ENCODE results near the gene MYRIP.
"Not testable (repeated sequence)": the region's sequence is repeated elsewhere in the genome, so short reads cannot be mapped to it uniquely, and the experiment has no call there.

Gene MYRIP

GRCh38 chr3:40118091-40118490 lies 308.7 kb downstream of the MYRIP start:
- Histone ChIP-seq H3K4me3 (no peak overlapping the region), H4K20me1 (no peaks in the 10 kb centered on the region), H3K9me3 (replicated peaks in 1 of 11) (no peaks in the 10 kb centered on the region), H3K9ac (no peak overlapping the region), H3K4me2 (no peak overlapping the region), H3K27me3 (no peaks in the 10 kb centered on the region), H3K36me3 (no peaks in the 10 kb centered on the region), H3K4me1 (peaks cover 9 to 15% (median 13%) of the 10 kb centered on the region in 10 experiments; a peak in 19 of 20 replicates), H3K27ac (no peak overlapping the region)
- no peak for TF ChIP-seq Cebpa-rat (IDR thresholded peaks at IDR 0.05)

- Histone ChIP-seq H3K36me3 (no peaks in the 10 kb centered on the region), H3K4me1 (peaks cover 9 to 15% (median 13%) of the 10 kb centered on the region in 10 experiments; a peak in 19 of 20 replicates), H3K27ac (peak overlapping the region in 3 of 11 experiments; percentile 21 to 46 (median 24); a peak in 3 of 22 replicates), H3K4me3 (no peak overlapping the region), H4K20me1 (no peaks in the 10 kb centered on the region), H3K9me3 (replicated peaks in 1 of 11) (no peaks in the 10 kb centered on the region), H3K27me3 (no peaks in the 10 kb centered on the region), H3K9ac (no peak overlapping the region), H3K4me2 (peak overlapping the region in 10 of 11 experiments; percentile 25 to 72 (median 50); a peak in 20 of 22 replicates)
- TF ChIP-seq Cebpa-rat (IDR thresholded peaks at IDR 0.05): no peak
Measured at GRCh38 chr3:40120067-40120692, 310.8 kb downstream of the MYRIP start.

GRCh38 chr3:40120806-40121205 lies 311.4 kb downstream of the MYRIP start:
- no peaks in the 10 kb centered on the region for H3K27me3 ChIP-seq
- H3K27ac ChIP-seq: peak overlapping the region in 3 of 11 experiments; percentile 21 to 46 (median 24); a peak in 1 of 22 replicates
- no peaks in the 10 kb centered on the region for H3K36me3 ChIP-seq
- H3K4me1 ChIP-seq: peaks cover 9 to 15% (median 13%) of the 10 kb centered on the region in 10 experiments; a peak in 19 of 20 replicates
- H3K9ac ChIP-seq: no peak overlapping the region
- H3K4me3 ChIP-seq: no peak overlapping the region
- no peak for TF ChIP-seq Cebpa-rat (IDR thresholded peaks at IDR 0.05)
- no peaks in the 10 kb centered on the region for H4K20me1 ChIP-seq
- H3K9me3 ChIP-seq (replicated peaks in 1 of 11): no peaks in the 10 kb centered on the region
- H3K4me2 ChIP-seq: peak overlapping the region; percentile 25 to 72 (median 46); a peak in 21 of 22 replicates

GRCh38 chr3:40124918-40125317 lies 315.5 kb downstream of the MYRIP start:
- Histone ChIP-seq H3K4me3 (no peak overlapping the region), H3K27ac (no peak overlapping the region)

GRCh38 chr3:40128166-40128565 lies 318.8 kb downstream of the MYRIP start:
- H3K27ac ChIP-seq: no peak overlapping the region

More at GRCh38 chr3:40124918-40125317, 315.5 kb downstream of the MYRIP start:
- Histone ChIP-seq H4K20me1 (no peaks in the 10 kb centered on the region), H3K4me1 (peaks cover 18 to 30% (median 28%) of the 10 kb centered on the region in 10 experiments), H3K9me3 (replicated peaks in 1 of 11) (no peaks in the 10 kb centered on the region), H3K9ac (no peak overlapping the region), H3K27me3 (no peaks in the 10 kb centered on the region), H3K4me2 (no peak overlapping the region), H3K36me3 (no peaks in the 10 kb centered on the region)
- TF ChIP-seq Cebpa-rat (IDR thresholded peaks at IDR 0.05): no peak

GRCh38 chr3:40129510-40129909 lies 320.1 kb downstream of the MYRIP start:
- no peak overlapping the region for H3K9ac ChIP-seq
- H3K4me2 ChIP-seq: no peak overlapping the region
- no peak overlapping the region for H3K27ac ChIP-seq
- no peak overlapping the region for H3K4me3 ChIP-seq
- H3K4me1 ChIP-seq: peaks cover 9 to 17% (median 14%) of the 10 kb centered on the region in 10 experiments
- no peaks in the 10 kb centered on the region for H3K36me3 ChIP-seq
- TF ChIP-seq Cebpa-rat (IDR thresholded peaks at IDR 0.05): no peak
- no peaks in the 10 kb centered on the region for H3K27me3 ChIP-seq
- no peaks in the 10 kb centered on the region for H4K20me1 ChIP-seq
- peaks cover 19 to 32% (median 25%) of the 10 kb centered on the region in 11 experiments for H3K9me3 ChIP-seq (replicated peaks in 1 of 11)

More at GRCh38 chr3:40128166-40128565, 318.8 kb downstream of the MYRIP start:
- H3K4me3 ChIP-seq: no peak overlapping the region
- peaks cover 9 to 17% (median 14%) of the 10 kb centered on the region in 10 experiments for H3K4me1 ChIP-seq
- H3K9ac ChIP-seq: no peak overlapping the region
- H3K27me3 ChIP-seq: no peaks in the 10 kb centered on the region
- no peaks in the 10 kb centered on the region for H3K36me3 ChIP-seq
- no peaks in the 10 kb centered on the region for H4K20me1 ChIP-seq
- peaks cover 6 to 19% (median 13%) of the 10 kb centered on the region in 11 experiments; a peak in 20 of 22 replicates for H3K9me3 ChIP-seq (replicated peaks in 1 of 11)
- peak overlapping the region; percentile 40 to 80 (median 61) for H3K4me2 ChIP-seq
- no peak for TF ChIP-seq Cebpa-rat (IDR thresholded peaks at IDR 0.05)

GRCh38 chr3:40129981-40130380 lies 320.6 kb downstream of the MYRIP start:
- Histone ChIP-seq H3K4me3 (no peak overlapping the region), H3K9me3 (replicated peaks in 1 of 11) (peaks cover 19 to 37% (median 29%) of the 10 kb centered on the region in 11 experiments), H3K27ac (no peak overlapping the region), H4K20me1 (no peaks in the 10 kb centered on the region), H3K4me1 (peaks cover 9 to 17% (median 14%) of the 10 kb centered on the region in 10 experiments), H3K9ac (no peak overlapping the region), H3K4me2 (no peak overlapping the region), H3K27me3 (no peaks in the 10 kb centered on the region), H3K36me3 (no peaks in the 10 kb centered on the region)
- TF ChIP-seq Cebpa-rat (IDR thresholded peaks at IDR 0.05): no peak

GRCh38 chr3:40130721-40131120 lies 321.3 kb downstream of the MYRIP start:
- no peaks in the 10 kb centered on the region for H4K20me1 ChIP-seq
- peaks cover 9 to 17% (median 14%) of the 10 kb centered on the region in 10 experiments for H3K4me1 ChIP-seq
- no peaks in the 10 kb centered on the region for H3K36me3 ChIP-seq
- H3K9ac ChIP-seq: no peak overlapping the region
- no peak for TF ChIP-seq Cebpa-rat (IDR thresholded peaks at IDR 0.05)
- no peak overlapping the region for H3K27ac ChIP-seq
- peaks cover 19 to 37% (median 29%) of the 10 kb centered on the region in 11 experiments for H3K9me3 ChIP-seq (replicated peaks in 1 of 11)
- no peaks in the 10 kb centered on the region for H3K27me3 ChIP-seq
- no peak overlapping the region for H3K4me2 ChIP-seq
- no peak overlapping the region for H3K4me3 ChIP-seq

- H3K36me3 ChIP-seq, H3K27me3 ChIP-seq, H3K27ac ChIP-seq, H3K4me3 ChIP-seq, H3K4me1 ChIP-seq, H3K9ac ChIP-seq, H3K4me2 ChIP-seq, H4K20me1 ChIP-seq: not testable (repeated sequence)
- H3K9me3 ChIP-seq (replicated peaks in 1 of 11): peaks cover 19 to 37% (median 29%) of the 10 kb centered on the region in 11 experiments
Measured at GRCh38 chr3:40133886-40134575, 324.6 kb downstream of the MYRIP start.
